Loucy (cell line): ENCODE results near the gene LGR4.

Experiments used
- H2AFZ ChIP-seq: fragments of 200-600 bp; sonication (generic); 2 replicates; pipeline ENCODE4 v1.6.0; 2016; ENCODE audit warnings: antibody characterized with exemption, mild to moderate bottlenecking, low read length, moderate library complexity
- H3F3A ChIP-seq: fragments of 200-600 bp; 2 replicates; pipeline ENCODE4 v1.6.0; 2016; ENCODE audit warnings: antibody characterized with exemption, low read depth, mild to moderate bottlenecking
- H3K27me3 ChIP-seq: fragments of 200-600 bp; sonication (generic); 2 replicates; pipeline ENCODE4 v1.6.1; 2014; ENCODE audit warnings: low read length, mild to moderate bottlenecking; ENCODE audit not compliant: insufficient read depth, poor library complexity, severe bottlenecking
- H3K36me3 ChIP-seq: fragments of 200-600 bp; sonication (generic); 2 replicates; pipeline ENCODE4 v1.6.1; 2016; ENCODE audit warnings: low read length; ENCODE audit not compliant: insufficient read depth
- H3K4me1 ChIP-seq: fragments of 200-600 bp; sonication (generic); 2 replicates; pipeline ENCODE4 v1.5.1; 2014; ENCODE audit warnings: low read length, mild to moderate bottlenecking; ENCODE audit not compliant: insufficient read depth, poor library complexity, severe bottlenecking
- H3K4me2 ChIP-seq: fragments of 200-600 bp; sonication (generic); 2 replicates; pipeline ENCODE4 v1.6.0; 2014; ENCODE audit warnings: antibody characterized with exemption, low read length, low read depth, mild to moderate bottlenecking; ENCODE audit not compliant: poor library complexity, severe bottlenecking
- H3K4me3 ChIP-seq: fragments of 200-600 bp; sonication (generic); 2 replicates; pipeline ENCODE4 v1.5.1; 2014; ENCODE audit warnings: low read length, mild to moderate bottlenecking, mixed read lengths; ENCODE audit not compliant: poor library complexity, severe bottlenecking
- H3K79me2 ChIP-seq: fragments of 200-600 bp; sonication (generic); 2 replicates; pipeline ENCODE4 v1.6.1; 2014; ENCODE audit warnings: low read length; ENCODE audit not compliant: insufficient read depth
- H3K9ac ChIP-seq: fragments of 200-600 bp; sonication (generic); 2 replicates; pipeline ENCODE4 v1.6.0; 2014; ENCODE audit warnings: mild to moderate bottlenecking, low read depth, low read length, moderate library complexity; ENCODE audit not compliant: poor library complexity, severe bottlenecking
- H3K9me2 ChIP-seq: fragments of 200-600 bp; sonication (generic); replicated peaks from 2 replicates; pipeline ENCODE4 v1.6.1; 2016; ENCODE audit warnings: low read depth, low read length, mixed read lengths
- H3K9me3 ChIP-seq: fragments of 200-600 bp; sonication (generic); 2 replicates; pipeline ENCODE4 v1.6.1; 2014; ENCODE audit warnings: mild to moderate bottlenecking, antibody characterized with exemption, low read length, low read depth; ENCODE audit not compliant: insufficient read depth
- H4K20me1 ChIP-seq: fragments of 200-600 bp; sonication (generic); 2 replicates; pipeline ENCODE4 v1.6.0; 2014; ENCODE audit warnings: antibody characterized with exemption, low read length, mild to moderate bottlenecking; ENCODE audit not compliant: insufficient read depth, poor library complexity, severe bottlenecking
- EZH2phosphoT487 ChIP-seq: fragments of 200-600 bp; IDR thresholded peaks from 2 replicates; pipeline ENCODE4 v1.6.1; 2018; ENCODE audit warnings: antibody characterized with exemption, mild to moderate bottlenecking, moderate library complexity, borderline replicate concordance
- TF ChIP-seq, protein P1 (sequence below): fragments of 200-600 bp; sonication (generic); conservative IDR thresholded peaks from 2 replicates; pipeline ENCODE4 v1.5.1; 2014; ENCODE audit warnings: mild to moderate bottlenecking, antibody characterized with exemption, low read length

Gene LGR4

DNA sequence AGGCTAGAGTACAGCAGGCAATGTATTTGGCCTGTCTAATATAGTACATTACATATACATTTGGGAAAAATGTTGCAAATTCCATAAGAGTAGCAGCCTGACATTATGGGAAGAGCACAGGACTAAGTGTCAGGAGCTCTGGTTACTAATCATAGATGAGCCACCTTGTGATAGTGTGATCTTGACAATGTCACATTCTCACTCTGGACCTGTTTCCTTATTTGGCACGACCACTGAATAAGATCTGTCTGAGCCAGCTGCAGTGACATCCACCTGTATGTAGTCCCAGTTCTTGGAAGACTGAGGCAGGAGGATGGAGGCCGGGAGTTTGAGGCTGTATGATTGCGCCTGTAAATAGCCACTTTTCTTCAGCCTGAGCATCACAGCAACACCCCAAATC is 39.6 kb upstream of the LGR4 start:
- no peaks in the 10 kb centered on the region for H3K27me3 ChIP-seq
- TF ChIP-seq, protein P1, sequence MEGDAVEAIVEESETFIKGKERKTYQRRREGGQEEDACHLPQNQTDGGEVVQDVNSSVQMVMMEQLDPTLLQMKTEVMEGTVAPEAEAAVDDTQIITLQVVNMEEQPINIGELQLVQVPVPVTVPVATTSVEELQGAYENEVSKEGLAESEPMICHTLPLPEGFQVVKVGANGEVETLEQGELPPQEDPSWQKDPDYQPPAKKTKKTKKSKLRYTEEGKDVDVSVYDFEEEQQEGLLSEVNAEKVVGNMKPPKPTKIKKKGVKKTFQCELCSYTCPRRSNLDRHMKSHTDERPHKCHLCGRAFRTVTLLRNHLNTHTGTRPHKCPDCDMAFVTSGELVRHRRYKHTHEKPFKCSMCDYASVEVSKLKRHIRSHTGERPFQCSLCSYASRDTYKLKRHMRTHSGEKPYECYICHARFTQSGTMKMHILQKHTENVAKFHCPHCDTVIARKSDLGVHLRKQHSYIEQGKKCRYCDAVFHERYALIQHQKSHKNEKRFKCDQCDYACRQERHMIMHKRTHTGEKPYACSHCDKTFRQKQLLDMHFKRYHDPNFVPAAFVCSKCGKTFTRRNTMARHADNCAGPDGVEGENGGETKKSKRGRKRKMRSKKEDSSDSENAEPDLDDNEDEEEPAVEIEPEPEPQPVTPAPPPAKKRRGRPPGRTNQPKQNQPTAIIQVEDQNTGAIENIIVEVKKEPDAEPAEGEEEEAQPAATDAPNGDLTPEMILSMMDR: no peak
- TF ChIP-seq EZH2phosphoT487: no peak
- no peaks in the 10 kb centered on the region for H3K9me2 ChIP-seq
- H3K4me3 ChIP-seq: no peak overlapping the region
- no peak overlapping the region for H3K9ac ChIP-seq
- no peaks in the 10 kb centered on the region for H4K20me1 ChIP-seq
- no peak overlapping the region for H2AFZ ChIP-seq
- H3K36me3 ChIP-seq: no peaks in the 10 kb centered on the region
- H3F3A ChIP-seq: no peaks in the 10 kb centered on the region
- peaks cover 8% of the 10 kb centered on the region for H3K4me1 ChIP-seq
- H3K9me3 ChIP-seq: no peaks in the 10 kb centered on the region
- peaks cover 4% of the 10 kb centered on the region for H3K79me2 ChIP-seq
- no peak overlapping the region for H3K4me2 ChIP-seq

DNA sequence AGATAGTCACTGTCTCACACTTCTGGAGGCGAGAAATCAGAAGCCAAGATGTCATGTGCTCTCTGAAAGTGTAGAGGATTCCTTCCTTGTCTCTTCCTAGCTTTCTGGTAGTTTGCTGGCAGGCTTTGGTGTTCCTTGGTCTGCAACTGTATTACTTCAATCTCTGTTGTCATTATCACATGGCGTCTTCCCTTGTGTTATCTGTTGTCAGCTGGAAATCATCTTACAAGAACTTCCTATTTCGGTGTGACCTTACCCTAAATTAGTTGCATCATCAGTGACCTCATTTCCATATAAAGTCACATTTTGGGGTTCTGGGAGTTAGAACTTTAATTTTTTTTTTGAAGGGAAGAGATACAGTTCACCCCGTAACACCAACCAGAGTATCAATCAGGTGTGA is 37.3 kb upstream of the LGR4 start:
- no peak for TF ChIP-seq EZH2phosphoT487
- TF ChIP-seq, protein P1: no peak
- H3F3A ChIP-seq: no peaks in the 10 kb centered on the region
- H3K27me3 ChIP-seq: no peaks in the 10 kb centered on the region
- H3K9ac ChIP-seq: no peak overlapping the region
- peaks cover 10% of the 10 kb centered on the region for H4K20me1 ChIP-seq
- no peaks in the 10 kb centered on the region for H3K9me3 ChIP-seq
- no peaks in the 10 kb centered on the region for H3K9me2 ChIP-seq
- peaks cover 22% of the 10 kb centered on the region for H3K79me2 ChIP-seq
- no peak overlapping the region for H3K4me3 ChIP-seq
- no peak overlapping the region for H3K4me2 ChIP-seq
- no peaks in the 10 kb centered on the region for H3K36me3 ChIP-seq
- peaks cover 18% of the 10 kb centered on the region for H3K4me1 ChIP-seq
- no peak overlapping the region for H2AFZ ChIP-seq

DNA sequence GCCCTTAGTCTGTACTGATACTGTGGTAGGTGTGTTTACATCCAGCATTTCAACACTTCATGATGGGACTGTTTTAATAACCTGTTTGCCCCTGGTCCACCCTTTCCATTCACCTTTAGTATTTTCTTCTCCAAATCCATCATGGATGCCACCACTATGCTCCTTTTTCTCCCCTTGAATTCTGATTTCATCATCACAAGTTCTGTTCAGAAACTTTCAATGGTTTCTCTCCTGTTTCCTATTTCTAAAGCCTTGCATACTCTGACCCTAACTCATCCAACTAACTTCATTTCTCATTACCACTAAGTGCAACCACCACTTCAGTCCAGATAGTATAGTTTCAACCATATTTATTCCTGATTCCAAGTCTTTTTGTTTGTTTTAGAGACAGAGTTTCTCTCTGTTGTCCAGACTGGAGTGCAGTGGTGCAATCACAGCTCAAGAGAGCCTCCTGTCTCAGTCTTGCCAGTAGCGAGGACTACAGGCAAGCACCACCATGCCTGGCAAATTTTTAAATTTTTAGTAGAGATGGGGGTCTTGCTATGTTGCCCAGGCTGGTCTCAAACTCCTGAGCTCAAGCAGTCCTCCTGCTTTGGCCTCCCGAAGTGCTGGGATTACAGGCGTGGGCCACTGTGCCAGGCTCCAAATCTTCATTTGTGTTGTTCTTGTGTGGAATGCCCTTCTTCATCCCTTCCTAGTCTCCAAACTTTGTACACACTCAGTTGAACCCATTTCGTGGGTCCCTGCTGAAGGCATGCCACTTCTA is 35.1 kb upstream of the LGR4 start:
- H4K20me1 ChIP-seq: peaks cover 17% of the 10 kb centered on the region
- TF ChIP-seq, protein P1: no peak
- TF ChIP-seq EZH2phosphoT487: no peak
- peaks cover 42% of the 10 kb centered on the region for H3K79me2 ChIP-seq
- H3K4me3 ChIP-seq: peak overlapping the region; percentile 84
- no peaks in the 10 kb centered on the region for H3K36me3 ChIP-seq
- H3K9ac ChIP-seq: peak overlapping the region; percentile 91
- peak overlapping the region; percentile 95; the same call in 1 of the 2 replicates for H2AFZ ChIP-seq
- no peaks in the 10 kb centered on the region for H3K9me2 ChIP-seq
- H3F3A ChIP-seq: no peaks in the 10 kb centered on the region
- no peaks in the 10 kb centered on the region for H3K9me3 ChIP-seq
- H3K4me2 ChIP-seq: peak overlapping the region; percentile 84
- H3K27me3 ChIP-seq: no peaks in the 10 kb centered on the region
- H3K4me1 ChIP-seq: peaks cover 34% of the 10 kb centered on the region
